Measurements from ENCODE around the gene NPHP4. TPM values are rescaled to one million over a fixed set of nuclear protein-coding genes. Genes with fewer than 3 reads are reported as not detected.

NPHP4 gene
- total and polyA plus RNA-seq, 2 donors: 2.5 to 4.2 TPM

- Histone ChIP-seq H3K4me3 (ENCODE audit: low read length in 2 of 2) (no peak overlapping the region), H3K27me3 (ENCODE audit: control insufficient read depth in 2 of 2, insufficient read depth in 1 of 2, low read length in 1 of 2) (no peaks in the 10 kb centered on the region), H3K9me3 (ENCODE audit: control insufficient read depth in 2 of 2, insufficient read depth in 1 of 2, low read length in 1 of 2) (peaks cover 0 to under 1% of the 10 kb centered on the region in 2 donors), H3K4me1 (ENCODE audit: control insufficient read depth in 2 of 2, insufficient read depth in 2 of 2, low read length in 2 of 2) (no peaks in the 10 kb centered on the region), H3K27ac (ENCODE audit: low read depth in 1 of 2, low read length in 1 of 2) (no peak overlapping the region), H3K36me3 (ENCODE audit: control insufficient read depth in 2 of 2, insufficient read depth in 2 of 2, low read length in 1 of 2) (peaks cover 0 to 39% of the 10 kb centered on the region in 2 donors)
- no peak for DNase-seq (ENCODE audit: low read depth in 6 of 9, low spot score in 9 of 9)
- 98% methylated on average over 7 of the region's 7 CpGs for WGBS
These were observed 118.7 kb downstream of the NPHP4 start for GRCh38 chr1:5873556-5873955.

- Histone ChIP-seq H3K4me1 (ENCODE audit: control insufficient read depth in 2 of 2, insufficient read depth in 2 of 2, low read length in 2 of 2) (no peaks in the 10 kb centered on the region), H3K9me3 (ENCODE audit: control insufficient read depth in 2 of 2, insufficient read depth in 1 of 2, low read length in 1 of 2) (peaks cover 0 to 3% of the 10 kb centered on the region in 2 donors), H3K27me3 (ENCODE audit: control insufficient read depth in 2 of 2, insufficient read depth in 1 of 2, low read length in 1 of 2) (no peaks in the 10 kb centered on the region), H3K27ac (ENCODE audit: low read depth in 1 of 2, low read length in 1 of 2) (no peak overlapping the region), H3K36me3 (ENCODE audit: control insufficient read depth in 2 of 2, insufficient read depth in 2 of 2, low read length in 1 of 2) (peaks cover 0 to 37% of the 10 kb centered on the region in 2 donors), H3K4me3 (ENCODE audit: low read length in 2 of 2) (no peak overlapping the region)
- WGBS: 98% methylated on average over 16 of the region's 16 CpGs
- no peak for DNase-seq (ENCODE audit: low read depth in 6 of 9, low spot score in 9 of 9)
These were observed 119.3 kb downstream of the NPHP4 start for GRCh38 chr1:5872886-5873285.

DNA sequence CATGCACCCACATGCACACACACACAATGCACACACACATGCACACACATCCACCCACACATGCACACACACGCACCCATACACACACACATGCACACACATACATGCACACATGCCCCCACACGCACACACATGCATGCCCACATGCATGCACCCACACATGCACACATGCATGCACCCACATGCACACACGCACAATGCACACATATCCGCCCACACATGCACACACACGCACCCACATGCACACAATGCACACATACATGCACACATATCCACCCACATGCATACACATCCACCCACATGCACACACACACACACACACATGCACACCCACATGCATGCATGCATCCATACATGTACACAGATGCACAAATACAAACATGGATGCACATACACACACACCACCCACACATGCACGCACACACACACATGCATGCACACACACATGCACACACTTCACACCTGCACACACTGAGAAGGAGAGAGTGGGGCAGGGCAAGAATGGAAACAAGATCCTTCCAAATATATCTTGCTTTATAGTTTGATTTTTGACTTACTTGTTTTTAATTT is 123.2 kb downstream of the NPHP4 start:
- H3K27me3 ChIP-seq (ENCODE audit: control insufficient read depth in 2 of 2, insufficient read depth in 1 of 2, low read length in 1 of 2): no peaks in the 10 kb centered on the region
- WGBS: over 99% methylated on average over 6 of the region's 6 CpGs
- peaks cover 0 to 3% of the 10 kb centered on the region in 2 donors for H3K9me3 ChIP-seq (ENCODE audit: control insufficient read depth in 2 of 2, insufficient read depth in 1 of 2, low read length in 1 of 2)
- H3K4me1 ChIP-seq (ENCODE audit: control insufficient read depth in 2 of 2, insufficient read depth in 2 of 2, low read length in 2 of 2): no peaks in the 10 kb centered on the region
- no peak overlapping the region for H3K4me3 ChIP-seq (ENCODE audit: low read length in 2 of 2)
- no peak overlapping the region for H3K27ac ChIP-seq (ENCODE audit: low read depth in 1 of 2, low read length in 1 of 2)
- DNase-seq (ENCODE audit: low read depth in 6 of 9, low spot score in 9 of 9): no peak
- H3K36me3 ChIP-seq (ENCODE audit: control insufficient read depth in 2 of 2, insufficient read depth in 2 of 2, low read length in 1 of 2): peaks cover 0 to 21% of the 10 kb centered on the region in 2 donors

- Histone ChIP-seq H3K27me3 (ENCODE audit: control insufficient read depth in 2 of 2, insufficient read depth in 1 of 2, low read length in 1 of 2) (no peaks in the 10 kb centered on the region), H3K4me3 (ENCODE audit: low read length in 2 of 2) (no peak overlapping the region), H3K4me1 (ENCODE audit: control insufficient read depth in 2 of 2, insufficient read depth in 2 of 2, low read length in 2 of 2) (no peaks in the 10 kb centered on the region), H3K9me3 (ENCODE audit: control insufficient read depth in 2 of 2, insufficient read depth in 1 of 2, low read length in 1 of 2) (peaks cover 0 to 3% of the 10 kb centered on the region in 2 donors), H3K36me3 (ENCODE audit: control insufficient read depth in 2 of 2, insufficient read depth in 2 of 2, low read length in 1 of 2) (peaks cover 3 to 15% of the 10 kb centered on the region in 2 donors), H3K27ac (ENCODE audit: low read depth in 1 of 2, low read length in 1 of 2) (no peak overlapping the region)
- WGBS: 97% methylated on average over 7 of the region's 7 CpGs
- DNase-seq (ENCODE audit: low read depth in 6 of 9, low spot score in 9 of 9): no peak
These were observed 126.5 kb downstream of the NPHP4 start for GRCh38 chr1:5865774-5866173.

DNA sequence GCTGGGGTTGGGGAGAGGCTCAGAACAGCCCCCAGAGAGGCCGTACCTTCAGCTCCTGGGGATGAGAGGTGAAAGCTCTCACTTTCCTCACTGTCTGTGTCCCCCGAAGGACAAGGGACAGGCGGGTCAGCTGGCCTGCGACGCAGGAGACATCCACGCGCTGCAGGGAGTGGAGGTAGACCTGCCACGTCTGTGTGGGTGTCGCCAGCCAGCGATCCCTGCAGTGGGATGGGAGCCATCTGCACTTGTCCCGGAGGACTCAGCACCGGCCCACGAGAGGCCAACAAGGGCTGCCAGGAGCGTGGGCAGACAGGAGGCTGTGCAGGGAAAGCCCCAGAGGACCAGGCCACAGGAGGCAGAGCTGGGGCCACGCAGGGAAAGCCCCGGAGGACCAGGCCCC is 127.2 kb downstream of the NPHP4 start:
- no peak for DNase-seq (ENCODE audit: low read depth in 6 of 9, low spot score in 9 of 9)

DNA sequence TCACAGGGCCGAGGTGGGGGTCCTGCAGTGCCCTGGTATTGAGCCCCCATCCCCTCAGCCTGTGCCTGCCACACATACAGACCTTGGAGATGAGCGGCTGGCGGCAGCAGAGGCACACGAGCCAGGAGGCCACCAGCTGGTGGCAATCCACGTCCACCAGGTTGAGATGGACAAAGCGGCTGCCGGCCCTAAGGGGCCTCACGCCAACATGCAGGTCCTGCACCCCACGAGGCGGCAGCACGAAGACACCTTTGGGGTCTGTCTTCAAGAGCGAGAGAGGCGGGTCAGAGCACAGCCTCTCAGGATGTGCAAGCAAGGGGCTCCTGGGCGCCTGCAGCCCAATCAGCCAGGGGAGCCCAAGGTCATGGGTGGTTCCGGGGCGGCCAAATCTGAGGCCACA is 128.0 kb downstream of the NPHP4 start:
- DNase-seq (ENCODE audit: low read depth in 6 of 9, low spot score in 9 of 9): no peak
- Histone ChIP-seq H3K4me1 (ENCODE audit: control insufficient read depth in 2 of 2, insufficient read depth in 2 of 2, low read length in 2 of 2) (no peaks in the 10 kb centered on the region), H3K27me3 (ENCODE audit: control insufficient read depth in 2 of 2, insufficient read depth in 1 of 2, low read length in 1 of 2) (no peaks in the 10 kb centered on the region), H3K36me3 (ENCODE audit: control insufficient read depth in 2 of 2, insufficient read depth in 2 of 2, low read length in 1 of 2) (peaks cover 3 to 15% of the 10 kb centered on the region in 2 donors), H3K9me3 (ENCODE audit: control insufficient read depth in 2 of 2, insufficient read depth in 1 of 2, low read length in 1 of 2) (peaks cover 0 to 3% of the 10 kb centered on the region in 2 donors), H3K27ac (ENCODE audit: low read depth in 1 of 2, low read length in 1 of 2) (no peak overlapping the region), H3K4me3 (ENCODE audit: low read length in 2 of 2) (no peak overlapping the region)
- 98% methylated on average over 16 of the region's 16 CpGs for WGBS

More for the DNA sequence above, 127.2 kb downstream of the NPHP4 start:
- Histone ChIP-seq H3K27ac (ENCODE audit: low read depth in 1 of 2, low read length in 1 of 2) (no peak overlapping the region), H3K9me3 (ENCODE audit: control insufficient read depth in 2 of 2, insufficient read depth in 1 of 2, low read length in 1 of 2) (peaks cover 0 to 3% of the 10 kb centered on the region in 2 donors), H3K4me3 (ENCODE audit: low read length in 2 of 2) (no peak overlapping the region), H3K36me3 (ENCODE audit: control insufficient read depth in 2 of 2, insufficient read depth in 2 of 2, low read length in 1 of 2) (peaks cover 3 to 15% of the 10 kb centered on the region in 2 donors), H3K27me3 (ENCODE audit: control insufficient read depth in 2 of 2, insufficient read depth in 1 of 2, low read length in 1 of 2) (no peaks in the 10 kb centered on the region), H3K4me1 (ENCODE audit: control insufficient read depth in 2 of 2, insufficient read depth in 2 of 2, low read length in 2 of 2) (no peaks in the 10 kb centered on the region)
- 99% methylated on average over 16 of the region's 16 CpGs for WGBS

GRCh38 chr1:5863238-5863637 is 129.0 kb downstream of the NPHP4 start:
- peaks cover 3 to 15% of the 10 kb centered on the region in 2 donors for H3K36me3 ChIP-seq (ENCODE audit: control insufficient read depth in 2 of 2, insufficient read depth in 2 of 2, low read length in 1 of 2)
- no peak overlapping the region for H3K27ac ChIP-seq (ENCODE audit: low read depth in 1 of 2, low read length in 1 of 2)
- H3K4me1 ChIP-seq (ENCODE audit: control insufficient read depth in 2 of 2, insufficient read depth in 2 of 2, low read length in 2 of 2): no peaks in the 10 kb centered on the region
- no peaks in the 10 kb centered on the region for H3K9me3 ChIP-seq (ENCODE audit: control insufficient read depth in 2 of 2, insufficient read depth in 1 of 2, low read length in 1 of 2)
- no peak overlapping the region for H3K4me3 ChIP-seq (ENCODE audit: low read length in 2 of 2)
- DNase-seq (ENCODE audit: low read depth in 6 of 9, low spot score in 9 of 9): no peak
- H3K27me3 ChIP-seq (ENCODE audit: control insufficient read depth in 2 of 2, insufficient read depth in 1 of 2, low read length in 1 of 2): no peaks in the 10 kb centered on the region
- 97% methylated on average over 17 of the region's 17 CpGs for WGBS

DNA sequence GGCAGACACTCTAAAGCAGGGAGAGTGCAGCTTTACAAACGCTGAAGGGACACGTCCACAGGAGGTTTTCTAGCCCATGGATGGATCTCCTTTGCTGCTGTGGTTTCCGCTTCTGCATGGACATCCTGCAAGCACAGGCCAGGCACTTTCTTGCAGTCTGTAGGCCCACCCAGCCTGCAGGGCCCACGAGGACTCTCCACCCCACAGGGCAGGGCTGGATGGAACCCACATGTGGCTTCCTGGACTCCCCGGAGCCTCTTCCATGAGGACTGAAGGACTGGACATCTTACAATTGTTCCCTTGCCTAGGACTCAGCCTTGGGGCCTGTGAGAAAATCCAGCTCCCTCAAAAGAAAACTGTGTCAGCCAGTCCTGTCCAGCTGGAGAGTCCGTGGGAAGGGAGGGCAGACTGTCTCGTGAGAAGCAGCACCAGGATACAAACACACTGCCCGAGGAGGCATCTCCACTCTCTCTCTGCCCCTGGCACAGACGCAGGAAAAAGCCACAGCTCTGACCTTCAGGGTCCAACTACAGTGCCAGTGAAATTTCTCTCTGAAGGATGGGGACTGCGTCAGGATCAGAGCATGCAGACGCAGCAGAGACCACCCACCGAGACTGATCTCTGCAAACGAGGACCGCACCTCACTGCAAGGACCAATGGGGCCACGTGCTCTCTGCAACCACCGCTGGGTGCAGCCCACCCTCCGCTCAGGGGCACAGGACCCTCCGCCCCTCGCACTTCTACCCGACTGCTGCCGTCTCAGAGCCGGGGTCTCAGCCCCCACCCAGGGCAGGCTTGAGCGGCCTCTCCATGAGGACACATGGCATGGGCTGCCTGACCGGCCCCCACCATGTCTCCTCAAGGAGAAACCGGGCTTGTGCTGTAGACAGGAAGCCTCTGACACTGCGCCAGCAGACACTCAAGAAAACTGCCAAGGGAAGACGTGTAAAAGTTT is 130.1 kb downstream of the NPHP4 start:
- DNase-seq (ENCODE audit: low read depth in 6 of 9, low spot score in 9 of 9): no peak
- Histone ChIP-seq H3K36me3 (ENCODE audit: control insufficient read depth in 2 of 2, insufficient read depth in 2 of 2, low read length in 1 of 2) (peaks cover 3 to 11% of the 10 kb centered on the region in 2 donors), H3K4me1 (ENCODE audit: control insufficient read depth in 2 of 2, insufficient read depth in 2 of 2, low read length in 2 of 2) (no peaks in the 10 kb centered on the region), H3K4me3 (ENCODE audit: low read length in 2 of 2) (no peak overlapping the region), H3K9me3 (ENCODE audit: control insufficient read depth in 2 of 2, insufficient read depth in 1 of 2, low read length in 1 of 2) (no peaks in the 10 kb centered on the region), H3K27ac (ENCODE audit: low read depth in 1 of 2, low read length in 1 of 2) (no peak overlapping the region), H3K27me3 (ENCODE audit: control insufficient read depth in 2 of 2, insufficient read depth in 1 of 2, low read length in 1 of 2) (no peaks in the 10 kb centered on the region)
- 96% methylated on average over 27 of the region's 27 CpGs for WGBS

GRCh38 chr1:5860277-5860676 is 131.9 kb downstream of the NPHP4 start:
- WGBS: 98% methylated on average over 19 of the region's 19 CpGs
- H3K27ac ChIP-seq (ENCODE audit: low read depth in 1 of 2, low read length in 1 of 2): no peak overlapping the region
- H3K36me3 ChIP-seq (ENCODE audit: control insufficient read depth in 2 of 2, insufficient read depth in 2 of 2, low read length in 1 of 2): peaks cover 3 to 9% of the 10 kb centered on the region in 2 donors
- H3K4me3 ChIP-seq (ENCODE audit: low read length in 2 of 2): no peak overlapping the region
- no peaks in the 10 kb centered on the region for H3K9me3 ChIP-seq (ENCODE audit: control insufficient read depth in 2 of 2, insufficient read depth in 1 of 2, low read length in 1 of 2)
- DNase-seq (ENCODE audit: low read depth in 6 of 9, low spot score in 9 of 9): no peak
- no peaks in the 10 kb centered on the region for H3K4me1 ChIP-seq (ENCODE audit: control insufficient read depth in 2 of 2, insufficient read depth in 2 of 2, low read length in 2 of 2)
- H3K27me3 ChIP-seq (ENCODE audit: control insufficient read depth in 2 of 2, insufficient read depth in 1 of 2, low read length in 1 of 2): no peaks in the 10 kb centered on the region

Measured in thymus (tissue), 11 donors.